Heart left ventricle (tissue), 16 donors: Measurements from ENCODE around the gene PRMT1. TPM values are rescaled to one million over a fixed set of nuclear protein-coding genes. Genes with fewer than 3 reads are reported as not detected.

Experiments
- ATAC-seq, 4 donors: fragments of 200-7000 bp; cut with Tn5 transposase; one replicate each; pipeline ENCODE4 v1.9.1; 2020 to 2022; ENCODE audit warnings: moderate library complexity in 4 of 4, mild to moderate bottlenecking in 3 of 4, moderate number of reproducible peaks in 1 of 4
- DNase-seq, 5 donors: peaks; one replicate each; pipeline ENCODE4 v3.0.0-alpha.2; 2020
- H3K27ac ChIP-seq, 12 donors: fragments of 200-600 bp; sonication (generic) in 4 of 12; one replicate each; pipeline versions ENCODE4 v1.5.0 to v1.8.0; 2016 to 2022; ENCODE audit warnings: mild to moderate bottlenecking in 2 of 12
- H3K27me3 ChIP-seq, 9 donors: fragments of 200-600 bp; sonication (generic) in 2 of 9; one replicate each; pipeline versions ENCODE4 v1.5.1 to v1.8.0; 2016 to 2022; ENCODE audit warnings: mild to moderate bottlenecking in 3 of 9
- H3K36me3 ChIP-seq, 9 donors: fragments of 200-600 bp; sonication (generic) in 2 of 9; one replicate each; pipeline versions ENCODE4 v1.5.0 to v1.8.0; 2018 to 2022; ENCODE audit warnings: mild to moderate bottlenecking in 2 of 9
- H3K4me1 ChIP-seq, 12 donors: fragments of 200-600 bp; sonication (generic) in 4 of 12; one replicate each; pipeline versions ENCODE4 v1.5.0 to v1.8.0; 2016 to 2022; ENCODE audit warnings: mild to moderate bottlenecking in 3 of 12
- H3K4me3 ChIP-seq, 12 donors: fragments of 200-600 bp; sonication (generic) in 4 of 12; one replicate each; pipeline versions ENCODE4 v1.5.0 to v1.8.0; 2017 to 2022; ENCODE audit warnings: mild to moderate bottlenecking in 9 of 12, moderate library complexity in 4 of 12
- H3K9me3 ChIP-seq, 12 donors: fragments of 200-600 bp; sonication (generic) in 4 of 12; one replicate each; pipeline versions ENCODE4 v1.5.0 to v1.8.0; 2016 to 2022; ENCODE audit warnings: mild to moderate bottlenecking in 1 of 12
- POLR2A ChIP-seq, 2 donors: fragments of 450-650 bp; IDR thresholded peaks; one replicate each; pipeline ENCODE4 v1.6.1; 2017; ENCODE audit warnings: antibody characterized with exemption in 2 of 2, mild to moderate bottlenecking in 2 of 2, moderate library complexity in 2 of 2
- WGBS, 4 donors: extraction: QIAGEN DNeasy Blood & Tissue Kit in 2 of 4; methylation state at CpG; one replicate each; pipeline versions ENCODE4 v1.1.5 to v1.1.7; 2013 to 2018; 5-methylcytosine and 5-hydroxymethylcytosine counted together
- intact Hi-C, 10 donors: fragments of 100-400 bp; cut with DNase I; formaldehyde crosslinking; loops; one replicate each; pipeline versions ENCODE4 v1.11.1 to v1.14.2; 2022
- polyA plus RNA-seq, 2 donors: library from polyadenylated mRNA; stranded (reverse); fragments of 200-250 nt; gene quantifications; one replicate each; pipeline ENCODE4 v1.2.3, GENCODE V29; 2013
- total RNA-seq, 9 donors: library from RNA; depleted of rRNA in 2 of 9; stranded (reverse); fragments of >200 nt in 2 of 9; fragmentation: NEBNext Ultra II Directional in 3 of 9; extraction: Animal tissue kit (Norgen Biotek cat#: 25700) in 3 of 9; gene quantifications; one replicate each; pipeline versions ENCODE4 v1.1.0 to v1.2.4, GENCODE V29; 2016 to 2023
- TF ChIP-seq, protein P1 (sequence below), 12 donors: fragments of 200-600 bp; sonication (generic) in 4 of 12; IDR thresholded peaks; one replicate each; pipeline versions ENCODE4 v1.5.0 to v1.8.0; 2018 to 2022; ENCODE audit warnings: antibody characterized with exemption in 12 of 12, mild to moderate bottlenecking in 5 of 12
- donor health status: ischemic (EF 13 %, LVEDD 7.1; RV severe dilation, severe dysfunction).
- donor health status: healthy with polysubstance abuse.
- donor health status: DM: no; HTN: yes; CAD: no.
- donor health status: DM: no; HTN: no; CAD: no.
- donor health status: ischemic (EF 25% LVEDD 6.9; RV normal size, moderate dysfunction).
- donor health status: ischemic (EF 25% LVEDD 5.7; RV mildly dilated, moderate dysfunction).
- donor health status: healthy.
- donor health status: DM: yes; HTN: yes; CAD: no.
- donor health status: ischemic (EF 35%, LVEDD 5.7; RV mildly dilated, moderate dysfunction).
- donor health status: nonischemic (EF 11% LVEDD 7.7; RV severe dilation, severe dysfunction).
- donor health status: DM: yes; HTN: yes; CAD: no.
- donor health status: PGD.
- donor health status: ischemic (EF 29% LVEDD 5.4; RV normal size, mild dysfunction).
- donor health status: nonischemic (EF 23%, LVEDD 6.1; RV moderate dilation, normal function).

The PRMT1 gene
- total and polyA plus RNA-seq, 11 donors, result 106 to 283 (median 124) TPM

DNA sequence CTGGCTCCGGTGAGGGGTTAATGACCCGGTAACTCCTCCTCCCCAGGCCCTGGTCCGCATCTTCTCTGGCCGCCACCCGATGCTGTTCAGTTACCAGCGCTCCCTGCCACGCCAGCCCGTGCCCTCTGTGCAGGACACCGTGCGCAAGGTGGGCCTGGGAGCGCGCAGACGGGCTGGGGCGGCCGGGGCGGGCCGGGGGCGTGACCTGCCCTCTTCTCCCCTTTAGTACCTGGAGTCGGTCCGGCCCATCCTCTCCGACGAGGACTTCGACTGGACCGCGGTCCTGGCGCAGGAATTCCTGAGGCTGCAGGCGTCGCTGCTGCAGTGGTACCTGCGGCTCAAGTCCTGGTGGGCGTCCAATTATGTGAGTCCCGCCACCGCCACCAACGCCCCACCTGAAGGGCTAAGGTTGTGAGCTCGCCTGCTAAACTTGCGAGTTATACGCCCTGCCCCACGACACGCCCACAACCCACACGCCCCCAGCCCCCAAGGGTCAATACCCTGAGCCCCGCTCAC, 24.3 kb downstream of the PRMT1 start:
- no peaks in the 10 kb centered on the region for H3K9me3 ChIP-seq
- TF ChIP-seq POLR2A (IDR thresholded peaks at IDR 0.05), result no peak
- TF ChIP-seq, protein P1, sequence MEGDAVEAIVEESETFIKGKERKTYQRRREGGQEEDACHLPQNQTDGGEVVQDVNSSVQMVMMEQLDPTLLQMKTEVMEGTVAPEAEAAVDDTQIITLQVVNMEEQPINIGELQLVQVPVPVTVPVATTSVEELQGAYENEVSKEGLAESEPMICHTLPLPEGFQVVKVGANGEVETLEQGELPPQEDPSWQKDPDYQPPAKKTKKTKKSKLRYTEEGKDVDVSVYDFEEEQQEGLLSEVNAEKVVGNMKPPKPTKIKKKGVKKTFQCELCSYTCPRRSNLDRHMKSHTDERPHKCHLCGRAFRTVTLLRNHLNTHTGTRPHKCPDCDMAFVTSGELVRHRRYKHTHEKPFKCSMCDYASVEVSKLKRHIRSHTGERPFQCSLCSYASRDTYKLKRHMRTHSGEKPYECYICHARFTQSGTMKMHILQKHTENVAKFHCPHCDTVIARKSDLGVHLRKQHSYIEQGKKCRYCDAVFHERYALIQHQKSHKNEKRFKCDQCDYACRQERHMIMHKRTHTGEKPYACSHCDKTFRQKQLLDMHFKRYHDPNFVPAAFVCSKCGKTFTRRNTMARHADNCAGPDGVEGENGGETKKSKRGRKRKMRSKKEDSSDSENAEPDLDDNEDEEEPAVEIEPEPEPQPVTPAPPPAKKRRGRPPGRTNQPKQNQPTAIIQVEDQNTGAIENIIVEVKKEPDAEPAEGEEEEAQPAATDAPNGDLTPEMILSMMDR (IDR thresholded peaks at IDR 0.05), result no peak
- intact Hi-C loops, result no loop called here
- H3K4me1 ChIP-seq, result no peaks in the 10 kb centered on the region
- H3K27me3 ChIP-seq, result peaks cover 0 to 4% (median 0%) of the 10 kb centered on the region in 9 donors
- DNase-seq, result no peak
- no peak overlapping the region for H3K27ac ChIP-seq
- H3K36me3 ChIP-seq, result no peaks in the 10 kb centered on the region
- WGBS, 4 donors, result 49 to 53% (median 51%) methylated on average over 27 to 40 of the region's 40 CpGs
- ATAC-seq, result peak in 1 of 4 donors; percentile 35
- no peak overlapping the region for H3K4me3 ChIP-seq

DNA sequence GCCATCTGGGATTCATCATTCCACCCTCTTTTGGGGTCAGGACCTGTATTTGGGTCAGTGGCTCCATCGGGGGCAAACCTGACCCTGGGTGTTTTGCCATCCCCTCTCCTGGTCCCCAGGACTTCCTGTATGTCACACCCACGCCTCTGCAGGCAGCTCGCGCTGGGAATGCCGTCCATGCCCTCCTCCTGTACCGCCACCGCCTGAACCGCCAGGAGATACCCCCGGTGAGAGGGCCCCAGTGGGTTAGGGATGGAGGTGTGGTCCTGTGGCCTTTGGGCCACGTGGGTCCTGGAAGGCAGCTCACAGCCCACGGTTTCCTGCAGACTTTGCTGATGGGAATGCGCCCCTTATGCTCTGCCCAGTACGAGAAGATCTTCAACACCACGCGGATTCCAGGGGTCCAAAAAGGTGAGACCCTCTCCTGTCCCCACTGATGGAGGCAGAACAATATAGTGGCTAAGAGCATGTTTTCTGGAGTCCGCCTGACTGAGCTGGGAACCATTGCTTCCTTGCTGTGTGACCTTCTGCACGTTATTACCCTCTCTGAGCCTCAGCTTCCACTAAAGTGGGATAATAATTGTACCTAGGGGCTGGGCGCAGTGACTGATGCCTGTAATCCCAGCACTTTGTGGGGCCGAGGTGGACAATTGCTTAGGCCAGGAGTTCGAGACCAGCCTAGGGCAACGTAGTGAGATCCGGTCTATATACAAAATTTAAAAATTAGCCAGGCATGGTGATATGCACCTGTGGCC, 28.0 kb downstream of the PRMT1 start:
- 90 to 93% (median 90%) methylated on average over 20 to 22 of the region's 22 CpGs for WGBS, 4 donors
- ATAC-seq (no peak), DNase-seq (no peak)
- Histone ChIP-seq H3K9me3 (no peaks in the 10 kb centered on the region), H3K4me3 (no peak overlapping the region), H3K4me1 (no peaks in the 10 kb centered on the region), H3K27me3 (peaks cover 0 to 4% (median 0%) of the 10 kb centered on the region in 9 donors), H3K36me3 (no peaks in the 10 kb centered on the region), H3K27ac (no peak overlapping the region)
- TF ChIP-seq, protein P1 (IDR thresholded peaks at IDR 0.05), result no peak
- no peak for TF ChIP-seq POLR2A (IDR thresholded peaks at IDR 0.05)
- intact Hi-C loops, result no loop called here

DNA sequence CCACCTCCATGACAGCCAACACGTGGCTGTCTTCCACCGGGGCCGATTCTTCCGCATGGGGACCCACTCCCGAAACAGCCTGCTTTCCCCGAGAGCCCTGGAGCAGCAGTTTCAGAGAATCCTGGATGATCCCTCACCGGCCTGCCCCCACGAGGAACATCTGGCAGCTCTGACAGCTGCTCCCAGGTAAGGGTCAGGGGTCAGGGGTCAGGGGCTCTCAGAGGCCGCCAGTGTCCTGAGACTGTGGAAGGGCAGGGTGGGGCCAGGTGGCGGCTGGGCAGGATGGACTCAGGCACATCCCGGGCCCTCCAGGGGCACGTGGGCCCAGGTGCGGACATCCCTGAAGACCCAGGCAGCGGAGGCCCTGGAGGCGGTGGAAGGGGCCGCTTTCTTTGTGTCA, 28.8 kb downstream of the PRMT1 start:
- H3K4me1 ChIP-seq, result no peaks in the 10 kb centered on the region
- no peak overlapping the region for H3K27ac ChIP-seq
- H3K9me3 ChIP-seq, result no peaks in the 10 kb centered on the region
- DNase-seq (no peak), ATAC-seq (peak in 1 of 4 donors; percentile 45)
- no peak overlapping the region for H3K4me3 ChIP-seq
- WGBS, 4 donors, result 94 to 95% (median 95%) methylated on average over 8 to 16 of the region's 16 CpGs
- TF ChIP-seq, protein P1 (IDR thresholded peaks at IDR 0.05), result no peak
- no peak for TF ChIP-seq POLR2A (IDR thresholded peaks at IDR 0.05)
- intact Hi-C loops, result no loop called here
- H3K27me3 ChIP-seq, result peaks cover 0 to 4% (median 0%) of the 10 kb centered on the region in 9 donors
- H3K36me3 ChIP-seq, result no peaks in the 10 kb centered on the region

DNA sequence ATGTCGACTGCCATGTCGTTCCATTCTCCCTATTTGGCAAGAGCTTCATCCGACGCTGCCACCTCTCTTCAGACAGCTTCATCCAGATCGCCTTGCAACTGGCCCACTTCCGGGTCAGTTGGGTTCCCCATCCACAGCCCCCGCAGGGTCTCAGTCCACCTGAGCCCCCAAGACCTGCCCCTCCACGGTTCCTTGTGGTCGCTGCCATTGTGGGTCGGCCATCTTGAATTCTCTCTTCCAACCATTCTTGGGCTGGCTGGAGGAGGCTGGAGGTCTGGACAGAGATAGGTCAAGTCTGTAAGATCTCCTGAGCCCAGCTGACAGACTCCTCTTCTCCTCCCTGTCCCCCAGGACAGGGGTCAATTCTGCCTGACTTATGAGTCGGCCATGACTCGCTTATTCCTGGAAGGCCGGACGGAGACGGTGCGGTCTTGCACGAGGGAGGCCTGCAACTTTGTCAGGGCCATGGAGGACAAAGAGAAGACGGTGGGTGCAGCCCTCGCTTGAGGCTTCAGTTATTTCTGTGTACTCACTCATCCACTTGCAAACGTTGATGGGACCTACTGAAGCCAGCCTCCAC, 33.4 kb downstream of the PRMT1 start:
- no peak for TF ChIP-seq POLR2A (IDR thresholded peaks at IDR 0.05)
- intact Hi-C loops, result no loop called here
- ATAC-seq, result no peak

More for the DNA sequence above, 33.4 kb downstream of the PRMT1 start:
- Histone ChIP-seq H3K9me3 (no peaks in the 10 kb centered on the region), H3K36me3 (no peaks in the 10 kb centered on the region), H3K27ac (no peak overlapping the region), H3K4me1 (no peaks in the 10 kb centered on the region), H3K27me3 (no peaks in the 10 kb centered on the region), H3K4me3 (no peak overlapping the region)
- WGBS, 4 donors, result 91 to 94% (median 92%) methylated on average over 20 of the region's 20 CpGs
- no peak for DNase-seq
